Stimulated activated CD4-positive, alpha-beta T cell treated with anti-CD3 and anti-CD28 coated beads, Interleukin-4, amount 100 ng/mL, for 48 hours (primary cell): ENCODE results near the gene PRRX2.
A peak's percentile ranks its signal among the peaks of the same experiment; 100 is the strongest.

Source experiments
- DNase-seq, 2 donors: peaks; one replicate each; pipeline ENCODE4 v3.0.0-alpha.2; 2020; ENCODE audit warnings: low read depth in 2 of 2

Gene PRRX2

DNA sequence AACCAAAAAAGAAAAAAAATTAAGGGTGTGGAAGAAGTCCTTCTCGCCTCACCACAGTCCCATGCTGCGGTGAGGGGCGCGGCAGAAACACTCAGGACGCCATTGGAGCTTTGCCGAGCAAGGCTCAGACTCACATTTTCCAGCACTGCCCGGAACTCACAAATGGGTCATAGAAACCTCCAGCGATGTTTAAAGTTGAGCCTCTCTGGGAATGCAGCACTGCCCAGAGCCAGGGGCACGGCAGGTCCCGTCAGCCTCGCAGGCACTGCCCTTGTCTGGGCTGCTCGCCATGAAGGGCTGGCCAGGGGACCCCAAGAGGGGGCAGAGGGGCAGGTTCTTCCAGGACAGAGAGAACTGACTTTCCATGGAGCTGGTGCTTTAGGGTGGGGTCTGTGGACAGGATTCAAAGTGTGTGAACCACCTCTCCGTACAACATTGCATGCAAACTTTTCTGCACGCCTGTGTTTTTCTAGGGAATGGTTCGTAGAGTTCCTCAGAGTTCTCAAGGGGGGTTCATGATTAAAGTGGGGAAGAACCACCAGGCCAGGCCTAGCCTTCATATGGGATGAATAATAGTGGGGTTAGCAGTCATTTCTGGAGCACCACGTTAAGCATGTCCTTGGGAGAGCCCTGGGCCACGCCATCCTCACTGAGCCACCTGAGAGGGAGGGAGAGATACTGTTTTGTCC lies 38.4 kb downstream of the PRRX2 start:
- DNase-seq = no peak

DNA sequence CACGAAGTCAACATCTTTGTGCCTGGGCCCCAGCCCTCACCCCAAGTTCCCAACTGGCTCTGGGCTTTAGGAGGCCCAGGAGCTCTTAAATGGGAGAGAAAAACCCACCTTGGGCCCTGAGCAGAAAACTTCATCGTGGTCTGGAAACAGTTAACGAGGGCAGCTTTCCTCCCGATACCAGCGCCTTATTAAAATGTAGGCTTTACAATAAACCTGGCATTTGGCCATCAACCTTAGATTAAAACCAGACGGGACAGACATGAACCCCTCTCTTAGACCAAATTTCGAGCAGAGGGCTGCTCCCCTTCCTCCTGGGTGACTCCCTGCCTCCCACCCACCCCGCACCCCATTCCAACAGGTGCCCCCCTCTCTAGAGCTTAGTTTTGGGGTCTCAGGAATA lies 39.4 kb downstream of the PRRX2 start:
- DNase-seq = no peak

DNA sequence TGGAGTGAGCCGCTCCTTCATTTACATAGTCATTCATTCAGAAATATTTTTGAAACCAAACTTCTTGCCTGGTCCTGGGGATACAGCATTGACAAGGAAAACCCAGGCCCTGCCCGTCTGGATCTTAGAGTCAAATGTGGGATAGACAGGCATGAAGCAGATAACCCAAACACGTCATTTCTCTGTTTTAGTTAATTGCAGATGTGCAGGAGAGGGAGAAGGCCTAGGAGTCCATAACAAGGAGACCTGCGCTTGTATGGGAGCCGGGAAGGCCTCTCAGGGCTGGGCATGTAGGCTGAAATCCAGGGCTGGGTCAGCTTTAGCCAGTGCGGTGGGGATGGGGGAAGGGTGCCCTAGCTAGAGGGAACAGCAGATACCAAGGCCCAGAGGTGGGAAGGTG lies 43.3 kb downstream of the PRRX2 start:
- DNase-seq = no peak

DNA sequence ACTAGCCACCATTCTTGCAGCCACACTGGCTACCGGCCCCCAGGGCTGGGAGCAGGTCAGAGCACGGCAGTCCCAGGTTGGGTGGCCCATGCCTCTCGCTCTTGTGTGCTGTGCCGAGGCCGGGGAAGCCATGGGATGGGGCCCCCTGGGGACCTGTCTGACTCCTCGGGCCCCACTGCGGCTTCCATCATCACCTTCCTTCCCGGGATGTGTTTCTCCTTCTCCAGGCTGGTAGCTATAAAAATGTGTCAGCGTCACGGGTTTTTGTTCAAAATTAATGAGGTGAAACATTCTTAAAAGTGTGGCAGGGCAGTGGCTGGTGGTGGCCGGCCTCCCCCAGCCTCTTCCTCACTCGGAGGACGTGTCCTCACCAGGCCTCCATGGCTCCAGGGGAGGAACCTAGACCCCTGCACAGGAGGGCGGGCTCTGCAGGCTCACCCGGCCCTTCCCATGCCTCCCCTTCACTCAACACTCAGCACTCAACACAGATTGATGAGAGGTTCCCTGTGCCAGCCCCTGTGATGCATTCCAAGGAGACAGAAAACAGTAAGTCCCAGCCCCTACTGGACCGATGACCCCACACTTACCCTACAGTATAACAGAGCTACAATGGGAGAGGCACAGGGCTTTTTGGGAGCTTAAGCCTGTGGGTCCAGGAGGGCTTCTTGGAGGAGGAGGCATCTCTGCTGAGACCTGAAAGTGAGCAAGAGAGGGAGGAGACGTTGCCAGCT lies 44.2 kb downstream of the PRRX2 start:
- no peak for DNase-seq

DNA sequence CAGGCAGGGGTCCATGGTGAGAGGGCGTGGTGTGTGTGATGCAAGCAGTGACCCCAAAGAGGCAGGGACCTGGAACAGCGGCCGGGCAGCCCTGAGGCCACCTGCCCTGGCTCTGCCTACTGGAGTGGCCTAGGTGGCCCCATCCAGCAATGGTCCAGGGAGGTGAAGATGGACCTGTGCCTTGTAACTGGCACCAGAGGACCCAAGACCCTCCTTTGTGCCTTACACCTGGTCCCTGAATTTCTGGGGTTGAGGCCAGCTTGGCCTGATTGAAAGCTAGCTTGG lies 44.7 kb downstream of the PRRX2 start:
- DNase-seq = no peak

DNA sequence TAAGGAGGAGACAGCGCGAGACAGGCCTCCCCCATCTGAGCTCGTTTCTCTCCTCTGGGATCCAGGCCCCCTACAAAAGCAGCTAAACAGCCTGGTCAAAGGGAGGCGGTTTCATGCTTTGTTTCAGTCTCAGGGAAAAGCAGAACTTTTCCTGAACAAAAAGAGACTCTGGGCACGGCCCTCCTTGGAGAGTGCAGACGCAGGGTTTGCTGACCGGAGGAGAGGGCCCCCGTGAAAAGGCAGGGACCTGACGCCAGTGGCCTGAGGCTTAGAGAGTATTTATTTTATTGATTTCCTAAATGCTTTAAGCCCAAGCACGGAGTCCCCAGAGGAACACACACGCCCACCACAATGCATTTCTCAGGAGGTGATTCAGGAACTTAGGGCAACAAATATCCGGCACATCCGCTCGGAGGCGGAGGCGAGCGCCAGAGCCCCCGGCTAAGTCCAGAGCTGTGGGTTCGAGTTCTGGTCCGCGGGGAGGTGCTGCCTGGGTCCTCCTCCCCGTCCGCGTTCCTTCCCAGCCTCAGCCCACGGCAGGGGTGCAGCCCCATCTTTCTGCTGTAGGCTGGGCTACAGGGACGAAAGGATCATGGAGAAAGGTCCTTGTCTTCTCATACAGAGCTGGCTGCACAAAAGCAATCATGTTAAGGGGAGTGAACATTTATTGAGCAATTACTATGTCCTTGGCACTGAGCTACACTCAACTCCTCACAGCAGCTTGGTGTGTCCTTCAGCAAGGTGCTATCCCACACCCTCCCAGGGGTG lies 47.4 kb downstream of the PRRX2 start:
- DNase-seq = no peak

DNA sequence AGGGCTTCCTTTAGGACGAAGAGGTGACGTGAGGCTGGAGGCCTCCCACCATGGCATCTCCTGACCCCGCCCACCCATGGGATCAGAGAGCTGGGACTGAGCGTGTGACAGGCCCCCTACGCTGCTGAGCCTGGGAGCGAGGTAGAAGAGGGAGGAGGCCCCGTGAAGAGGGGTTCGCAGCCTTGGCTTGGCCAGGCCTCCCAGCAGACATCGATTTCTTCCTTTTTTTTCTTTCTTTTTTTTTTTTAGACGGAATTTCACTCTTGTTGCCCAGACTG lies 47.9 kb downstream of the PRRX2 start:
- DNase-seq = no peak

DNA sequence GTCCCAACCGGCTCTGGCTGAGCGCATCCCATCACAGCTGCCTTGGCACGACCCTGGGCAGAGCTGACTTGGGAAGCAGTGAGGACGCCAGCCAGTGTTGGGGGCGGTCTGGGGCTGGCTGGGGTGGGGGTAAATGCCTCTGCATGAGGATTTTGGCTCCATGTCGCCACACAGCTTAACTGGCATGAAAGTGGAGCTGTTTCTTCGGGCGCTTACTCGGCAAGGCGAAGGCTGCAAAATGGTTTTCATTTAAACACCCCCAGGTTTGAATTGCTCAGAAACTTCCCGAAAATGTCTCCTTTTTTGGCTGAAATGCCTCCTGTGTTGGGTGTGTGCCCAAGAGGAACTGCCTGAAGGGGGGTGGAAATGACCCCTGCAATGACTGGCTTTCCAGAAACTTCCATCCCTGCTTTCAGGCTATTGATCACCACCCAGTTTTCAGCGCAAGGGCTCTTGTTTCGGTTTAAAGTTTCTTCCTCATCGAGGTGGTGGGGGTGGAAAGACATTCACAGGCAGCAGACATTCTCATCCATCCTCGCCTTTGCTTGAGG lies 49.1 kb downstream of the PRRX2 start:
- DNase-seq = no peak

DNA sequence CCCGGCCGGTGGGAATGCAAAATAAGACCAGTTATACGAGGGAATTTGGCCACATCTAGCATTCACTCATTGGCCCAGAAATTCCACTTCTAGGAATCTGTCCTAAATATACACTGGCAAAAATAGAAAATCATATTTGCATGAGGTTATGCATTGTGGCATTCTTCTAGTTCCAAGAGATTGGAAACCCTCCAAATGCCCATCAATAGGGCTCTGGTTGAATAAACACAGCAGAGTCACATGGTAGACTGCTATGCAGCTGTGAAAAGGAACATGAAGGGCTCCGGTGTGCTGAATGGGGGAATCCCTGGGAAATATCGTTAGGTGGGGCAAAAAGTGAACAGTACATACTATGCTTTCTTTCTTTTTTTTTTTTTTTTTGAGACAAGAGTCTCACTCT lies 50.6 kb downstream of the PRRX2 start:
- DNase-seq = no peak

DNA sequence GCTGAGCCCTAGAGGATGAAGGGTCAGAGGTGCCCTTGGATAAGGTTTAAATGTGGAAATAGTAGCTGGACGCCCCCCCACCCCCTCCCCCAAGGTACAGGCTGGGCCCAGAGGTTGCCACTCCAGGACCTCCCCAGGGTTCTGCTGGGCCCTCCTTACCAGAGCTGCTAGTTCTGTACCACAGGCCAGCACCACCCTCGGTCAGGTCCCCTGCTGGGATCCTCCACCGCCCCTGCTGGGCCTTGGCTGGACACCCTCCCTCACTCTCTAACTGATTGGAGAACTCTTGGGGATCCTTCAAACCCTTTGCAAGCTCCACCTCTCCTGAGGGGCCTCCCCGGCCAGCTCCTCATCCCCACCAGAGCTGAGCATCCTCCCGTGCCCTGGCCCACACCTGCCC lies 52.5 kb downstream of the PRRX2 start:
- DNase-seq = no peak

DNA sequence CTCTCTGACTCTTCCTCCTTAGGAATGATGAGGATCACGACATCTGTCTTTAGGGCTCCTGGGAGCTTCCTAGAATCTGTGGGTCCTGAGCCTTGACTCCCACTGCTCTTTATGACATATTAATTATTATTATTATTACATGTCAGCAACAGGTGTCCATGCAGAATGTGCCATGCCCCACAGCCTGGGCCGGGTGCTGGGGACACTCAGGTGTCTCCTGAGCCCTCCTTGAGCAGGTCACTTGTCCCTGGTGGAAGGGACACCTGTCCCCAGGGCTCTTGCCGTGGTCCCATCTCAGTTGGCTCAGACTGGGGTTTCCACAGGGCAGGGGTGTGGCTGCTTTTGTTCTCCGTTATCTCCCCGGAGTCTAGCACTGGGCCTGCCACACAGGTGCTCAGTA lies 53.2 kb downstream of the PRRX2 start:
- DNase-seq = no peak

DNA sequence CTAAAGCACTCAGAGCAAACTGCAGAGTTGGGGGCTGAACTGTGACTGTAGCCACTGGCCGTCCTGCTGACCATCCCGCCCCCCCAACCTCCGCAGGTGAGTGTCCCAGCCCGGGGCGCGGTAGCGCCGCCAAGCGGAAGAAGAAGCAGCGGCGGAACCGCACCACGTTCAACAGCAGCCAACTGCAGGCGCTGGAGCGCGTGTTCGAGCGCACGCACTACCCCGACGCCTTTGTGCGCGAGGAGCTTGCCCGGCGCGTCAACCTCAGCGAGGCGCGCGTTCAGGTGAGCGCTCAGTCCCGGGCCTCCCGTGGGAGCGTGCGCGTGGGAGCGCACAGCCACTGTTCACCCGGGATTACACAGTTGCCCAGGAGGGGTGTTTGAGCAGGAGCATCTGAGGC lies 53.7 kb downstream of the PRRX2 start:
- DNase-seq = no peak

DNA sequence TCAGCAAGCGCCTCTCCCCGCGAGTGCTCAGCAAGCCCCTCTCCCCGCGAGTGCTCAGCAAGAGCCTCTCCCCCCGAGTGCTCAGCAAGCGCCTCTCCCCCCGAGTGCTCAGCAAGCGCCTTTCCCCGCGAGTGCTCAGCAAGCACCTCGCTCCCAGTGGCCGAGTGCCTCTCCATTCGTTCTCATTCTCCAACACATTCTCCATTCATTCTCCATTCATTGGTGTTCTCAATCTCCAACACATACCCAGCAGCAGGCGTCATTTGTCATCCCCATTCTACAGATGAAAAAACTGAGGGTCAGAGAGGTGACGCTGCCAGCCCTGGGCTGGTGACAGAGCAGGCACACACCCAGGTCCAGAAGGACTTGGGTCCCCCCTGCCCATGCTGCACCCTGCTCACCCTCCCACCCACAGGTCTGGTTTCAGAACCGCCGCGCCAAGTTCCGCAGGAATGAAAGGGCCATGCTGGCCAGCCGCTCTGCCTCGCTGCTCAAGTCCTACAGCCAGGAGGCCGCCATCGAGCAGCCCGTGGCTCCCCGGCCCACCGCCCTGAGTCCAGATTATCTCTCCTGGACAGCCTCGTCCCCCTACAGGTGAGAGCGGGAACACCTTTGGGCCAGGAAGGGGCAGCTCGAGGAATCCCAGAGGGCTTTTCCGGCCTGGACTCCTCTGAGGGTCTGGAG lies 54.9 kb downstream of the PRRX2 start:
- no peak for DNase-seq

DNA sequence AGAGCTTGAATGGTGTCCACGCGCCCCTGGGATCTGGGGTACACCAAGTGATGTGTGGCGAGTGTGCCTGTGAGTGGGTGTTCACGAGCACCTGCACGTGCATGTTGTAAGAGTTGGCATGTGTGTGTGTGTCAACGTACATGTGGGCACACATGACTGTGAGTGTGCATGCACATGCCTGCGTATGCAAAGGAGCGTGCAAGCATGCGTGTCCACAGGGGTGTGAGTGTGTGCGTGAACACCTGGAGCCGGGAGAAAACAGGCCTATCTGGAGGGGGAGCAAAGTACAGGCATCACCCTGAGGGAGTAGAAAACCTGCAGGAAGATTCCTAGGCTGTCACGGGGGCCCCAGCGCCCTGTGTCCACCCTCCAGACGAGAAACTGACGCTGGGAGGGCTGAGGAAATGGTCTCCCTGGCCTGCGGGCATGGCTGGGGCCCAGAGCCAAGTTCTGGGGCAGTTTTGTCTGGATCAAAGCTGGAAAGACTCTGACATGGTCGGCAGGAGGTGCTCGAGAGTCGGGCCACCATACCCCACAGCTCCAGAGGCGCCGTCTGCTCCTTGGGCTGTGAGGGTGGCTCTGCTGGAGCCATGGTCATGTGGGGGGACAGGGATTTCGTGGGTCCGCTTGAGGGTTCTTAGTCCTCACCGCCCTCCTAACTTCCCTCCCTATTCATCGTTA lies 55.6 kb downstream of the PRRX2 start:
- DNase-seq = no peak

DNA sequence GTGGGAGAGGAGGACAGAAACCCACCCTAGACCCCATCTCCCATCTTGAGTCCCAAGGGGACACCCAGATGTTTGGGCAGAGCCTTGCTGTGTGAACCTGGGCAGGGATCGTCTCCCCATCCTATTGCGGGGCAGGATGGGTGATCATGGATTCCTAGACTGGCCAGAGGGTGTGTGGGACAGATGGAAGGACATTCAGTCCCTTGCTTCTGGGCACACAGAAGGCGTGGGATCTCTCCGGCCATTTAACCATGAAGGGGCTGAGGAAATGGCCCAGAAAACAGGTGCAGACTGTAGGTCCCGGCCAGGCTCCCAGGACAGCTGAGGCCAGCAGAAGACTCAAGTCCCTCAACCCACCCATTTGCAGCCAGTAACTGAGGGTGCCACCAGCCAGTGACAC lies 57.5 kb downstream of the PRRX2 start:
- DNase-seq = no peak

DNA sequence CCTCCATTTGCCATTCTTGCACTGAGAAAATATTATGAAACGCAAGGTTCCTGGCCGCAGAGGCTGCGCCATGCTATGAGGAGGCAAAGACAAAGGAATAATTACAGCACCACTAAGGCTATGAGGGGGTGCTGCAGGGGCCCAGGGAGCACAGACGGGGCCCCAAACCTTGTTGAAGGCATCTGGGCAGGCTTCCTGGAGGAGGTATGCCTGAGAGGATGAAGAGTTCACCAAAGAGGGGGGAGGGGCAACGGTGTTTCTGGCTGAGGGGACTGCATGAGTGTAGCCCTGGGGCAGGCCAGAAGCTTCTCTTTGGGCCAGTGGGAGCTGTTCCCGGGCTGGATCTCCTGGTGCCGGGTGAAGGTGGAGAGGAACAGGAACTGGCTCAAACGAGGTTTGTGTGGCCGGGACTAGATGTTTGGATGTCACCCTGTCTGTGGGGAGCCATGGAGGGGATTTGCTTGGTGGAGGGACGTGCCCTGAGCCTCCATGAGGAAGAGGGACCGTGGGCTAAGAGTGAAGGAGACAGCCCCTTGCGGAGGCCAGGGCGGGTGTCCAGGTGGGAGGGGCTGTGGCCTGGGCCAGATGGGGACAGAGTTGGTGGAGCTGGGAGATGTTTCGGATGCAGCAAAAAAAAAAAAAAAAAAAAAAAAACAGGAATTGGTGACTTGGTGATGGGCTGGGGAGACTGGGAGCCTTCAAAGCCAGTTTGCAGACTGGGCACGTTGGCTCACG lies 59.2 kb downstream of the PRRX2 start:
- DNase-seq = no peak

DNA sequence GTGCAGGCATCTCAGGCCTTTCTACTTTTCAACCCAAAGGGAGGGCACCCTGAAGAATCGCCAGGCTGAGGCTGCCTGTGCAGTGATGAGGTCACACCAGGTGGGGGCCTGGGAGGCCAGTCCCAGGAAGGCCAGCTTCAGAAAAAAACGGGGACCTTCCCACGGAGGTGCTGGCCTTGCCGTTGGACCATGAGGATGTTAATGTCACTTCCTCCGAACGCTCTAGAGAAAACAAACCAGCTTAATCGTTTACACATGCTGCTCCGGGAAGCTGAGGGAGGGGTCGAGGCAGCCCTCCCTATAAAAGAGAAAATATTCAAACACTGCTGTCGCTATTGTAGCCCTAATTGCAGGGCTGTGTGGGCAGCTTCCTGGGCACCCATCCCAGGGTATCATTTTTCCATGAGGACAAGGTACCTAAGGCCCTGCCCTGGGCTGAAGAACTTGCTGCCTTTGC lies 60.4 kb downstream of the PRRX2 start:
- DNase-seq = no peak

DNA sequence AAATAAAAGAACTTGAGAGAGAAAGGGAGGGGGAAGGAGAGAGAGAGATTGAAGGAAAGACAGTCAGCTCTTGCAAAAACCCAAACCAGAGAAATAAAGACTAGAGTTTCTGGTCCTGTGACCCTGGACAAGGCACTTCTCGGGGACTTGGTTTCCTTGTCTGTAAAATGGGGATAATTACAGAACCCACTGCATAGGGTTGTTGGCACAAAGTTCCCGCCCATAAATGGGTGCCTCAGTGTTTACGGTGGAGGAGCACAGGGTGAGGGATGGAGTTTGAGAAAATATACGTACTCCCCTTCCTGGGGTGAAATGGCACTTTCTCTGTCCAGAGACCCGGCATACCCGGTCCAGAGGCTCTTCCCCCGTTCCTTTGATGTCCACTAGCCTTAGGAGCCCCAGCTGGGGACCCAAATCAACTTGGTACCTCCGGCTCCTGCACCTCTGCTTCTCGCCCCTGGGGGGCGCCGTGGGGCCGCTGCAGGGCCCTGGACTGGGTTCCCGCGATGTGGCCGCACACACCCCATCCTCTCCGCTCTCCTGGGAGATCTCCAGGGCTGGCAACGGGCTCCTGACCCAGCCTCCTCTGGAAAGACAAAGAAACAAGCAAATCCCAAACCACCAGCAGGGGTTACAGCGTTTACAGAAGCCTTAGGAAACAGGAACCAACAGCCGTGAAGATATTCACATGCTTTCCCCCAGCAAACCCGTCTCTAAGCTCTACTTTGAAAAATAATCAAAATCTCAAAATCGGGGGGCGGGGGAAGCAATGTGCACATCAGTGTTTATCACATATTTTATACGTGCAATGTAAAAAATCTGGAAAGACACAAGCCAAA lies 61.1 kb downstream of the PRRX2 start:
- DNase-seq = peak; percentile 54 to 55

DNA sequence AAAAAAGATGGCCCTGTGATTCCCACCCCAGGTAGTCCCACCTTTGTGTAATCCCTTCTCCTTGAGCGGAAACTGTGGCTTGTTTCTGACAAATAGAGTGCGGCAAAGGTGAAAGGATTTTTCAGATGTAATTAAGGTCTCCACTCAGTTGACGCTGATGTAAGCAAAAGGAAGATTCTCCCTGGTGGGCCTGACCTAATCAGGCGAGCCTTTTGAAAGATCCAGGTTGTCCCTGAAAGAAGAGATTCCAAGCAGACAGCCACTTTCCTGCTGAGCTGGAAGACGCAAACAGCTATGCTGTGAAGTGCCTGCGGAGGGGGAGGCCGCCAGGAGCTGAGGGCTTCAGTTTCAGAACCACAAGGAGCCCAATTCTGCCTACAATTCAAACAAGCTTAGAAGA lies 63.3 kb downstream of the PRRX2 start:
- DNase-seq = no peak

DNA sequence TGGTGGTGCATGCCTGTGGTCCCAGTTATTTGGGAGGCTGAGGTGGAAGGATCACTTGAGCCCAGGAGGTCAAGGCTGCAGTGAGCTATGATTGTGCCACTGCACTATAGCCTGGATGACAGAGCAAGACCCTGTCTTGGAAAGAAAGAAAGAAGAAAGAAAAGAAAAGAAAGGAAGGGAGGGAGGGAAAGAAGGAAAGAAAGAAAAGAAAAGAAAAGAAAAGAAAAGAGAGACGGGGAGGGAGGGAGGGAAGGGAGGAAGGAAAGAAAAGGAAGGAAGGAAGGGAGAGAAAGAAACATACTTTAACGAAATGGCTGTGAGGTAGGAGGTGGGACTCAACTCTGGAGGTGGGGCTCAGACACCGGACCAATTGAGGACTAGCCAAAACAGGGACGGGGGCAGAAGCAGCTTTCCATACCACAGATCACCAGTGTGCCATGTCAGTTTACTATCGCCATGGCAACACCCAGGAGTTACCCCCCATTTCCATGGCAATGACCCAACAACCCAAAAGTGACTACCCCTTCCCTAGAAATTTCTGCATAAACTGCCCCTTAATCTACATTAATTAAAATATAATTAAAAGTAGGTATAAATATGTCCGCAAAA lies 66.1 kb downstream of the PRRX2 start:
- no peak for DNase-seq
